Measurements from ENCODE around the gene CFDP1.

Gene CFDP1

GRCh38 chr16:75322740-75323139 lies 110.6 kb downstream of the CFDP1 start:
- DNase-seq (ENCODE audit: low read depth in 1 of 2, low spot score in 1 of 2), result no peak
- Histone ChIP-seq H3K27ac (replicated peaks) (no peak overlapping the region), H3K4me3 (replicated peaks; ENCODE audit: insufficient read depth, low read length) (no peak overlapping the region), H3K27me3 (ENCODE audit: insufficient read depth, poor library complexity, severe bottlenecking) (peaks cover 2% of the 10 kb centered on the region)
- TF ChIP-seq GABPA (IDR thresholded peaks at IDR 0.05; ENCODE audit: low read depth) (no peak), SPI1 (IDR thresholded peaks at IDR 0.05; ENCODE audit: borderline replicate concordance, low read depth) (no peak), POLR2AphosphoS5 (IDR thresholded peaks at IDR 0.05; ENCODE audit: low read depth) (no peak), REST (IDR thresholded peaks at IDR 0.05; ENCODE audit: insufficient replicate concordance, low read depth) (no peak), CTCF (IDR thresholded peaks at IDR 0.05; ENCODE audit: insufficient read depth, low read length) (no peak)

- DNase-seq (ENCODE audit: low read depth in 1 of 2, low spot score in 1 of 2), result no peak
- Histone ChIP-seq H3K27me3 (ENCODE audit: insufficient read depth, poor library complexity, severe bottlenecking) (peaks cover 2% of the 10 kb centered on the region), H3K4me3 (replicated peaks; ENCODE audit: insufficient read depth, low read length) (no peak overlapping the region), H3K27ac (replicated peaks) (no peak overlapping the region)
- TF ChIP-seq POLR2AphosphoS5 (IDR thresholded peaks at IDR 0.05; ENCODE audit: low read depth) (no peak), REST (IDR thresholded peaks at IDR 0.05; ENCODE audit: insufficient replicate concordance, low read depth) (no peak), GABPA (IDR thresholded peaks at IDR 0.05; ENCODE audit: low read depth) (no peak), SPI1 (IDR thresholded peaks at IDR 0.05; ENCODE audit: borderline replicate concordance, low read depth) (no peak), CTCF (IDR thresholded peaks at IDR 0.05; ENCODE audit: insufficient read depth, low read length) (no peak)
Measured at GRCh38 chr16:75320435-75320834, 112.9 kb downstream of the CFDP1 start.

- TF ChIP-seq GABPA (IDR thresholded peaks at IDR 0.05; ENCODE audit: low read depth) (no peak), POLR2AphosphoS5 (IDR thresholded peaks at IDR 0.05; ENCODE audit: low read depth) (0 out of 2 replicates have a peak, but pooled peaks have one; percentile 30)
- no peak overlapping the region for H3K4me3 ChIP-seq (replicated peaks; ENCODE audit: insufficient read depth, low read length)
- no peak for DNase-seq (ENCODE audit: low read depth in 1 of 2, low spot score in 1 of 2)
- H3K27me3 ChIP-seq (ENCODE audit: insufficient read depth, poor library complexity, severe bottlenecking), result peaks cover 2% of the 10 kb centered on the region
- H3K27ac ChIP-seq (replicated peaks), result no peak overlapping the region
Measured at GRCh38 chr16:75319513-75320411, 113.5 kb downstream of the CFDP1 start.

- Histone ChIP-seq H3K27ac (replicated peaks) (no peak overlapping the region), H3K27me3 (ENCODE audit: insufficient read depth, poor library complexity, severe bottlenecking) (peaks cover 2% of the 10 kb centered on the region), H3K4me3 (replicated peaks; ENCODE audit: insufficient read depth, low read length) (no peak overlapping the region)
- no peak for TF ChIP-seq SPI1 (IDR thresholded peaks at IDR 0.05; ENCODE audit: borderline replicate concordance, low read depth)
- no peak for TF ChIP-seq GABPA (IDR thresholded peaks at IDR 0.05; ENCODE audit: low read depth)
- TF ChIP-seq CTCF (IDR thresholded peaks at IDR 0.05; ENCODE audit: insufficient read depth, low read length), result no peak
- TF ChIP-seq REST (IDR thresholded peaks at IDR 0.05; ENCODE audit: insufficient replicate concordance, low read depth), result no peak
- no peak for TF ChIP-seq POLR2AphosphoS5 (IDR thresholded peaks at IDR 0.05; ENCODE audit: low read depth)
- DNase-seq (ENCODE audit: low read depth in 1 of 2, low spot score in 1 of 2), result no peak
Measured at GRCh38 chr16:75318737-75319136, 114.6 kb downstream of the CFDP1 start.
